ENCODE results near the gene SLC38A11.

SLC38A11 gene

DNA sequence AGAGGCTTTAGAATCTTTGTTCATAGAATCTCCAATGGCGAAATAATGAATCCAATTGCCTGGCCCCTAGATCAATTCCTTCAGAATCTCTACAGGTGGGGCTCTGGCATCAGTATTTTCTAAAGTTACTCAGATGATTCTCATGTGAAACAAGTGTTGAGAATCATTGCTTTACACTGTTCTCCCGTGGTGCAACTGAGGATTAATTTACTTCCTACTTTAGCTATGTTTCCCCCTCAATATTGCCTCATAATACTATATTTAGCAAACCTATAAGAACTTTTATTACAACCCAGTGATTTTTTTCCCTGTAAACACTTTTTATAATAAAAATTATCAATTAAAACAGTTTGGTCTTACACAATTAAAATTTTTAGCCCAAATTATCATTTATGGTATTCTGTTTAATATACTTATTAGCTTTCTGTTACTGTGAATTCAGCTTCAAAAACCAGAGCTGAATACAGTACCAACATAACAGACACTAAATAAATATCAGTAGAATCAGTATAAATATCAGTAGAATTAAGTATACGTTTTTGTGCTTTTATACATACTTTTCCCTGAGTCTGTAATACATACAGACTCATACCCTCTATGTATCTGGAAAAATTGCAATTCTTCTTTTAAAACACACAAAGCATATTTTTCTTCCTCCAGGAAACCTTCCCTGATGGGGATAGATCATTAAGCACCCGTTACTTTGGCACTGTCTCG, 20.8 kb downstream of the SLC38A11 start:
- POLR2A ChIA-PET = no interaction called here

DNA sequence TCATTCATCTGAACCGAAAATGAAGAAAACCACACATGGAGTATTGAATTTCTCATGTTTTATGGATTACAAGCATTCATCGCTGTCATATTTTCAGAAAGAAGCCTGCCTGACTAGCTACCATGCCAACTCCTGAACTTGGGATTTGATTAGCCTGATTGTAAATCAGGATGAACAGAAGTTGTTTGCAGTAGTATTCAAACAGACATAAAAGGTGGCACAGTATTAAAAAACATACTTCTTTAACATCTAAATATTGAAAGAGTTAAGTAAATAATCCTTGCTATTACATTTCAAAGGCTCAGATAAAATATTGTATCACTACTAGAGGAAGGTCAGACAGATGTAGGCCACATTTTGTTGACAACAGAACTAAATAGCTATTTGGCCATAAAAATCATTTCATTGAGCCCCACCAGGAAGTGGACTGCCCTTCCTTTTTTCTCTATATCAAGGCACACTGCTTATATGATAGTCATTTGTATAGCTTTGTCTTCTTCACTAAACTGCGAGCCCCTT, 21.6 kb downstream of the SLC38A11 start:
- ChIA-PET CTCF (interaction anchor here (0.7 to 2.1 kb wide), 3 partner anchors 12 to 194 kb away, joined by 3 to 6 read pairs (median 3); no protein-coding TSS in a partner anchor), POLR2A (no interaction called here)
- TF ChIP-seq, protein P1, sequence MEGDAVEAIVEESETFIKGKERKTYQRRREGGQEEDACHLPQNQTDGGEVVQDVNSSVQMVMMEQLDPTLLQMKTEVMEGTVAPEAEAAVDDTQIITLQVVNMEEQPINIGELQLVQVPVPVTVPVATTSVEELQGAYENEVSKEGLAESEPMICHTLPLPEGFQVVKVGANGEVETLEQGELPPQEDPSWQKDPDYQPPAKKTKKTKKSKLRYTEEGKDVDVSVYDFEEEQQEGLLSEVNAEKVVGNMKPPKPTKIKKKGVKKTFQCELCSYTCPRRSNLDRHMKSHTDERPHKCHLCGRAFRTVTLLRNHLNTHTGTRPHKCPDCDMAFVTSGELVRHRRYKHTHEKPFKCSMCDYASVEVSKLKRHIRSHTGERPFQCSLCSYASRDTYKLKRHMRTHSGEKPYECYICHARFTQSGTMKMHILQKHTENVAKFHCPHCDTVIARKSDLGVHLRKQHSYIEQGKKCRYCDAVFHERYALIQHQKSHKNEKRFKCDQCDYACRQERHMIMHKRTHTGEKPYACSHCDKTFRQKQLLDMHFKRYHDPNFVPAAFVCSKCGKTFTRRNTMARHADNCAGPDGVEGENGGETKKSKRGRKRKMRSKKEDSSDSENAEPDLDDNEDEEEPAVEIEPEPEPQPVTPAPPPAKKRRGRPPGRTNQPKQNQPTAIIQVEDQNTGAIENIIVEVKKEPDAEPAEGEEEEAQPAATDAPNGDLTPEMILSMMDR (IDR thresholded peaks at IDR 0.05; ENCODE audit: insufficient read depth, low read length, missing control alignments) = no peak
- DNase-seq (ENCODE audit: low read depth, low spot score) = no peak
- H3K4me3 ChIP-seq (ENCODE audit: low read depth, low read length) = no peak overlapping the region

More for the DNA sequence above, 20.8 kb downstream of the SLC38A11 start:
- no peak for DNase-seq (ENCODE audit: low read depth, low spot score)
- CTCF ChIA-PET = interaction anchor here (1.5 to 2.1 kb wide), 2 partner anchors 13 to 195 kb away, joined by 3 to 6 read pairs; no protein-coding TSS in a partner anchor
- no peak overlapping the region for H3K4me3 ChIP-seq (ENCODE audit: low read depth, low read length)
- TF ChIP-seq, protein P1 (IDR thresholded peaks at IDR 0.05; ENCODE audit: insufficient read depth, low read length, missing control alignments) = no peak

DNA sequence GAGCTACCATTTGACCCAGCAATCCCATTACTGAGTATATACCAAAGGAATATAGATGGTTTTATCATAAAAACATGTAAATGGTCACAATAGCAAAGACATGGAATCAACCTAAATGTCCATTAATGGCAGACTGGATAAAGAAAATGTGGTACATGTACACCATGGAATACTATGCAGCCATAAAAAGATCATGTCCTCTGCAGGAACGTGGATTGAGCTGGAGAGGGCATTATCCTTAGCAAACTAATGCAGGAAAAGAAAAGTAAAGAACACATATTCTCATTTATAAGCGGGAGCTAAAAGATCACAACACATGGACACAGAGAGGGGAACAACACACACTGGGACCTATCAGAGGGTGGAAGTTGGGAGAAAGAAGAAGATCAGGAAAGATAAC, 22.9 kb downstream of the SLC38A11 start:
- TF ChIP-seq, protein P1 (IDR thresholded peaks at IDR 0.05; ENCODE audit: insufficient read depth, low read length, missing control alignments) = no peak
- no peak for DNase-seq (ENCODE audit: low read depth, low spot score)
- H3K4me3 ChIP-seq (ENCODE audit: low read depth, low read length) = no peak overlapping the region
- POLR2A ChIA-PET = no interaction called here
- CTCF ChIA-PET = interaction anchor here (1.2 kb wide), 1 partner anchor 12 kb away, joined by 3 read pairs; no protein-coding TSS in a partner anchor

DNA sequence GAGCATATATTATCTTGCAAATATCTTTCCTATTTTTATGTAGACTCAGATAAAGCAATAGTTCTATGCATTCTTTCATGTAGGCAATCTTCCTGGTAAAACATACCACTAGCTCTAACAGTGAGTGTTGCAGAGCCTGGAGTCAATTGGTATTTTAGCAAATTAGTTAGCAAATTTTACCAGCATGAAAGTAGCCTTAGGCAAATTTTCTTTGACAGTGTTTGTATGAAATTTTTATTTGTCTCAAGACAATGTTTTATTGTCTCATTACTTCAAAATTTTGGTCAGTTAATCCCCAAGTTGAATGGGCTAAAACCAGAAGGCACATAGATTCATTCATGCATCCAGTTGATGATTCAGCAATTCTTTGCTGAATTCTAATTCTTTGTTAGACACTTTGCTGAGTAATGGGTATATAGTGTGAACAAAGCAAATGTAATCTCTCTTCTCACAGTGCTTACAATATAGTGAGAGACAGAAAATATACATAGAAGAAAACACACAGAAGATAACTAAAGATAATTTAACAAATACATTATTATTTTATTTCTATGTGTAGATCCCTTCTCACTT, 27.1 kb downstream of the SLC38A11 start:
- ChIA-PET CTCF (interaction anchor here (1.6 kb wide), 1 partner anchor 7 kb away, joined by 5 read pairs; no protein-coding TSS in a partner anchor), POLR2A (no interaction called here)
- no peak for DNase-seq (ENCODE audit: low read depth, low spot score)
- no peak overlapping the region for H3K4me3 ChIP-seq (ENCODE audit: low read depth, low read length)
- TF ChIP-seq, protein P1 (IDR thresholded peaks at IDR 0.05; ENCODE audit: insufficient read depth, low read length, missing control alignments) = no peak

DNA sequence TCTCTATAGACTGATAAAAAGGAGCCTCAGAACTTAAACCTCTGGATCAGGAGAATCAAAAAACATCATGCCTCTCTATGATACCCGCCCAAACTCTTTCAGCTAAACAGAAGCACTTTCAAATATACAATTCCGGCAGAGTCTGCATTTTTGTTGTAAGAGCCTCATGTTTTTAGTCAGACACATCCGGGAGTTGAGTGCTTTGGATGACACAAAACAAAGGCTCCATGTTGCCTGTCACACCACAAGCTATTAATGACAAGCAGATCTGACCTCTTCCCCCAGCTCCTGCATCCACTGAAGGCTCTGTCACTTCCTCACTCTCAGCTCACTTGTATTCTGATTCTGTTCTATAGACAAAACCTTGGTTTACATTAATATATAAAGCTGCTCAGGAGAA, 33.2 kb downstream of the SLC38A11 start:
- POLR2A ChIA-PET = no interaction called here
- CTCF ChIA-PET = interaction anchor here (1.0 to 5.4 kb wide), 4 partner anchors 12 to 185 kb away, joined by 3 to 42 read pairs (median 6); partner anchors contain the start of gene COBLL1
- TF ChIP-seq, protein P1 (IDR thresholded peaks at IDR 0.05; ENCODE audit: insufficient read depth, low read length, missing control alignments) = no peak
- H3K4me3 ChIP-seq (ENCODE audit: low read depth, low read length) = no peak overlapping the region
- no peak for DNase-seq (ENCODE audit: low read depth, low spot score)

DNA sequence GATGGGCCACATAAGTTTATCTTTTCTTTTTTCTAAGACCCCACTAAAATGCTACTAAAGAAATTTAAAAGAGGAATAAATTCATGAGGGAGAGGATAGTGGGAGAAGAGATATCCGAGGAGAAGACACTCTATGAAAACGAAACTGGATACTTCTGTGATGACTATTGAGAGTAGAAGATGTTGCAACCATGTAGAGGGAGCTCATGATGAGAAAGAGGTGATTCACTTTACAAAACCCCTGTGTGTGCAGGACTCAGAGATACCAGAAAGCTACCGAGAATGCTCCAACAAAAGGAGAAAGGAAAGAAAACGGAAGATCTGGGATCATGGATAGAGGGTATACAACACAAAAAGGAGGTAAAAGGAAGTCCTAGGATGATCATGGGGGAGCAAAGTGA, 34.9 kb downstream of the SLC38A11 start:
- DNase-seq (ENCODE audit: low read depth, low spot score) = peak; percentile 73
- ChIA-PET CTCF (interaction anchor here (0.7 to 5.4 kb wide), 10 partner anchors 9 to 200 kb away, joined by 3 to 42 read pairs (median 4); partner anchors contain the start of gene COBLL1), POLR2A (no interaction called here)
- H3K4me3 ChIP-seq (ENCODE audit: low read depth, low read length) = peak overlapping the region; percentile 48
- TF ChIP-seq, protein P1 (IDR thresholded peaks at IDR 0.05; ENCODE audit: insufficient read depth, low read length, missing control alignments) = no peak
